Activated CD8-positive, alpha-beta memory T cell treated with anti-CD3 and anti-CD28 coated beads for 36 hours (primary cell): ENCODE measurements around the gene CHSY1. TPM values are rescaled to one million over a fixed set of nuclear protein-coding genes. Genes with fewer than 3 reads are reported as not detected.

Experiments
- CTCF ChIA-PET: fragments of 350-600 bp; sonication (Branson Sonifier 250); formaldehyde crosslinking; loops from one replicate; lab custom pipeline; 2021; ENCODE audit warnings: antibody characterized with exemption; lab: Charles Lee
- POLR2A ChIA-PET: fragments of 350-600 bp; sonication (Branson Sonifier 250); formaldehyde crosslinking; loops from one replicate; lab custom pipeline; 2021; ENCODE audit warnings: antibody characterized with exemption; lab: Charles Lee
- total RNA-seq, 2 experiments: library from RNA; stranded (reverse); gene quantifications; one replicate each; pipeline ENCODE4 v1.2.3, GENCODE V29; 2021

The CHSY1 gene
- total RNA-seq, 2 experiments from 2014 or later: 52.0 to 52.2 TPM

- ChIA-PET POLR2A (no interaction called here), CTCF (no interaction called here)
Observed at GRCh38 chr15:101138913-101139880, 112.7 kb downstream of the CHSY1 start.

- ChIA-PET CTCF (no interaction called here), POLR2A (no interaction called here)
Observed at GRCh38 chr15:101138086-101138660, 113.7 kb downstream of the CHSY1 start.

GRCh38 chr15:101137312-101137940, 114.4 kb downstream of the CHSY1 start:
- POLR2A ChIA-PET: no interaction called here

GRCh38 chr15:101136381-101137268, 115.2 kb downstream of the CHSY1 start:
- POLR2A ChIA-PET: no interaction called here
- CTCF ChIA-PET: no interaction called here

More at GRCh38 chr15:101137312-101137940, 114.4 kb downstream of the CHSY1 start:
- CTCF ChIA-PET: no interaction called here

- ChIA-PET POLR2A (no interaction called here), CTCF (no interaction called here)
Observed at GRCh38 chr15:101135532-101136166, 116.2 kb downstream of the CHSY1 start.

GRCh38 chr15:101134780-101135179, 117.1 kb downstream of the CHSY1 start:
- ChIA-PET POLR2A (no interaction called here), CTCF (no interaction called here)

GRCh38 chr15:101133751-101134261, 118.0 kb downstream of the CHSY1 start:
- CTCF ChIA-PET: interaction anchor here (1.1 kb wide), 1 partner anchor 118 kb away, joined by 3 read pairs; the partner anchor contains the start of gene CHSY1

GRCh38 chr15:101133181-101133460, 118.7 kb downstream of the CHSY1 start:
- POLR2A ChIA-PET: no interaction called here

More at GRCh38 chr15:101133751-101134261, 118.0 kb downstream of the CHSY1 start:
- POLR2A ChIA-PET: no interaction called here

GRCh38 chr15:101132390-101133180, 119.3 kb downstream of the CHSY1 start:
- POLR2A ChIA-PET: no interaction called here
- CTCF ChIA-PET: interaction anchor here (0.9 kb wide), 1 partner anchor 124 kb away, joined by 3 read pairs; no protein-coding TSS in a partner anchor

More at GRCh38 chr15:101133181-101133460, 118.7 kb downstream of the CHSY1 start:
- CTCF ChIA-PET: interaction anchor here (0.9 kb wide), 1 partner anchor 125 kb away, joined by 3 read pairs; no protein-coding TSS in a partner anchor

GRCh38 chr15:101131489-101132389, 120.1 kb downstream of the CHSY1 start:
- POLR2A ChIA-PET: no interaction called here
- CTCF ChIA-PET: no interaction called here

- CTCF ChIA-PET: no interaction called here
- POLR2A ChIA-PET: no interaction called here
Observed at GRCh38 chr15:101129851-101130380, 121.9 kb downstream of the CHSY1 start.

- POLR2A ChIA-PET: interaction anchor here (0.6 kb wide), 1 partner anchor 123 kb away, joined by 3 read pairs; the partner anchor contains the start of gene CHSY1
- CTCF ChIA-PET: no interaction called here
Observed at GRCh38 chr15:101128221-101129015, 123.4 kb downstream of the CHSY1 start.

- POLR2A ChIA-PET: interaction anchor here (0.7 to 1.0 kb wide), 2 partner anchors 34 to 425 kb away, joined by 3 read pairs; no protein-coding TSS in a partner anchor
- CTCF ChIA-PET: interaction anchor here (1.0 to 1.7 kb wide), 2 partner anchors 34 to 77 kb away, joined by 5 to 8 read pairs; no protein-coding TSS in a partner anchor
Observed at GRCh38 chr15:101127506-101128076, 124.3 kb downstream of the CHSY1 start.

- ChIA-PET CTCF (interaction anchor here (1.0 to 1.7 kb wide), 2 partner anchors 35 to 78 kb away, joined by 5 to 8 read pairs; no protein-coding TSS in a partner anchor), POLR2A (interaction anchor here (0.7 to 1.0 kb wide), 2 partner anchors 33 to 424 kb away, joined by 3 read pairs; no protein-coding TSS in a partner anchor)
Observed at GRCh38 chr15:101126618-101127505, 125.0 kb downstream of the CHSY1 start.
